Thoracic aorta (tissue), 2 donors: ENCODE measurements around the gene AP4M1. TPM values are rescaled to one million over a fixed set of nuclear protein-coding genes. Genes with fewer than 3 reads are reported as not detected.

Source experiments
- ATAC-seq: fragments of 150-250 bp; one replicate; pipeline ENCODE4 v1.8.0; 2017; ENCODE audit warnings: low read depth; ENCODE audit not compliant: insufficient number of reproducible peaks, low FRiP score
- DNase-seq: peaks from one replicate; pipeline ENCODE4 v3.0.0-alpha.2; 2020; ENCODE audit warnings: low spot score
- H3K27ac ChIP-seq, 2 donors: fragments of 200-600 bp; sonication (generic); 1 replicate in 1 of 2; 2 replicates in 1 of 2; pipeline ENCODE4 v1.5.1; 2016; ENCODE audit warnings: mild to moderate bottlenecking in 2 of 2, moderate library complexity in 2 of 2
- H3K27me3 ChIP-seq: fragments of 200-600 bp; sonication (generic); replicated peaks from 2 replicates; pipeline ENCODE4 v1.6.0; 2016; ENCODE audit warnings: mild to moderate bottlenecking; ENCODE audit not compliant: insufficient read depth
- H3K36me3 ChIP-seq: fragments of 200-600 bp; sonication (generic); one replicate; pipeline ENCODE4 v1.5.1; 2016
- H3K4me1 ChIP-seq, 2 donors: fragments of 200-600 bp; sonication (generic); 1 replicate in 1 of 2; 2 replicates in 1 of 2; pipeline versions ENCODE4 v1.5.1 to v1.6.0; 2016; ENCODE audit warnings: low read depth in 2 of 2, mild to moderate bottlenecking in 1 of 2; ENCODE audit not compliant: control insufficient read depth in 1 of 2
- H3K4me3 ChIP-seq: fragments of 200-600 bp; sonication (generic); 2 replicates; pipeline ENCODE4 v1.5.1; 2016; ENCODE audit warnings: mild to moderate bottlenecking
- H3K9me3 ChIP-seq: fragments of 200-600 bp; sonication (generic); 2 replicates; pipeline ENCODE4 v1.5.1; 2016
- total RNA-seq, 2 donors: library from RNA; depleted of rRNA; stranded (reverse); fragments of >200 nt; gene quantifications; one replicate each; pipeline versions ENCODE4 v1.1.0 to v1.2.3, GENCODE V29; 2016
- TF ChIP-seq, protein P1 (sequence below): fragments of 200-600 bp; sonication (generic); IDR thresholded peaks from one replicate; pipeline ENCODE4 v1.5.1; 2019; ENCODE audit warnings: antibody characterized with exemption

Gene AP4M1
- total RNA-seq, 2 donors from 2014 or later, result 22.3 to 23.8 TPM

DNA sequence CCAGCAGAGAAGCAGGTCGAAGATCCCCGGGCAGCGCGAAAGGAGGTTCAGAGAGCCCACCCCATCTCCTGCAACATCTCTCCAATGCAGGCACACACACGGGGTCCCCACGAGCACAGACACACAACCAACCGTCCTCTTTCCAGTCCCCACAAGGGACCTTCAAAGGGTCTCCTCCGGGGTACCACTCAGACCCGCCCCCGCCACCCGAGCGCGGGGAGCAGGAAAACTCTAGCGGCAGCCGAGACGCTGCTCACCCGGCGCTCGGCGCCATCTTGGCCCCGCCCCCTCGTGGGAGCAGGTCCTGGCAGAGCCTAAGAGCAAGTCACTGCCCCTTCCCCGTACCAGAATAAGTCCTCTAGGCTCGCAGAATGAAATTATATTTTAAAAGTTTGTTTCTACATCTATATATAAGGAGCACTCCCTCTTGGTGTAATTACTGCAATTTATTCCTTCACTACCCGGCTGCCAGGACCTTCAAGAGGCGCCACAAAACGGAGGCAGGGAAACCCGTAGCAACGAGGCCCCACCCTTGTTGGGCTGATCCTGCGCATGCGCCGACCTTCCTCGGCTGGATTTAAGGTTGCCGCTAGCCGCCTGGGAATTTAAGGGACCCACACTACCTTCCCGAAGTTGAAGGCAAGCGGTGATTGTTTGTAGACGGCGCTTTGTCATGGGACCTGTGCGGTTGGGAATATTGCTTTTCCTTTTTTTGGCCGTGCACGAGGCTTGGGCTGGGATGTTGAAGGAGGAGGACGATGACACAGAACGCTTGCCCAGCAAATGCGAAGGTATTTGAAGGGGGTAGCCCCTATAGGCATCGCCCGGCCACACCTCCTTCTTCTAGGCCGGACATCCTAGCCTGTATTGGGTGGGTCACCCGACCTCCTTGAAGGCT is 17.9 kb downstream of the AP4M1 start, which contains the start of the genes CNPY4 and TAF6:
Gene CNPY4, plus strand, starts transcription at position 563 of the 898 bp plus-strand sequence. Its CDS starts 111 bp downstream, at position 674.
Gene TAF6, minus strand, starts transcription at position 287 of the 898 bp plus-strand sequence. CDS start 5,149 bp downstream, outside the sequence.
- TF ChIP-seq, protein P1, sequence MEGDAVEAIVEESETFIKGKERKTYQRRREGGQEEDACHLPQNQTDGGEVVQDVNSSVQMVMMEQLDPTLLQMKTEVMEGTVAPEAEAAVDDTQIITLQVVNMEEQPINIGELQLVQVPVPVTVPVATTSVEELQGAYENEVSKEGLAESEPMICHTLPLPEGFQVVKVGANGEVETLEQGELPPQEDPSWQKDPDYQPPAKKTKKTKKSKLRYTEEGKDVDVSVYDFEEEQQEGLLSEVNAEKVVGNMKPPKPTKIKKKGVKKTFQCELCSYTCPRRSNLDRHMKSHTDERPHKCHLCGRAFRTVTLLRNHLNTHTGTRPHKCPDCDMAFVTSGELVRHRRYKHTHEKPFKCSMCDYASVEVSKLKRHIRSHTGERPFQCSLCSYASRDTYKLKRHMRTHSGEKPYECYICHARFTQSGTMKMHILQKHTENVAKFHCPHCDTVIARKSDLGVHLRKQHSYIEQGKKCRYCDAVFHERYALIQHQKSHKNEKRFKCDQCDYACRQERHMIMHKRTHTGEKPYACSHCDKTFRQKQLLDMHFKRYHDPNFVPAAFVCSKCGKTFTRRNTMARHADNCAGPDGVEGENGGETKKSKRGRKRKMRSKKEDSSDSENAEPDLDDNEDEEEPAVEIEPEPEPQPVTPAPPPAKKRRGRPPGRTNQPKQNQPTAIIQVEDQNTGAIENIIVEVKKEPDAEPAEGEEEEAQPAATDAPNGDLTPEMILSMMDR, result peak; percentile 27
- Histone ChIP-seq H3K36me3 (no peaks in the 10 kb centered on the region), H3K27ac (peak within 1 kb of the TSS; percentile 85 to 87)

DNA sequence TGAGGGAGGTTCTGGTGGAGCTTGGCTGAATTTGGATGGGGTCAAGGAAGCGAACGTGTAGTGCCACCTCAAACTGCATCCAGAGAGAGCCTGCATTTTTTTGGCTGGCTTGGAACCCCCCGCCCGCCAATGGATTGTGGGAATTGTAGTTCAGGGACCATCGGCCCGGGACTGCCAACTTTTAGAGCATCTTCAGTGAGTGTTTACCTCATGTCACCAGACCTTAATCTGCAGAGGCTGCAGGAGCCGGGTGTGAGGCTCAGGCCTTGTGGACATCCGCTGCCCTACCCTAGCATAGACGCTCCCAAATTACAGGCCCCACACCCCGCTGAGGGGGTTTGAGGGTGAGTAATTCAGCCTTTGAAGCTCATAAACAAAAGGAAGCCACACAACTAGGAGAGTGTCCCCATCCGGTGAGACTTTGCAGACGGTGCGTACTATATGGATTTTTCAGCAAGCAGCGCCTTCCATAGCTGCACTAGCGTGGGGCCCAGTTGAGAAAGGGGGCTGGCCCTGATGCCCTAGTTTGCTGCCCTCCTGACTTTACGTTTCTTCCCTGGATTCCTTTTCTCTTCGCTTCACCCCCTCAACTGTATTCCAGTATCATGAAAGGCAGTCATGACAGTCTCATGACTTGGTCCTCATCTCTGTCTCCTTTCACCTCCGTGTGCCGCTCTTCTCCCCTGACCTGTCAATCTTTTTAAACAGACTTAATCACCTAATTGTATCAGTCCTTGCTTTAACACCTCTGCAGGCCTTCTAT is 18.7 kb downstream of the AP4M1 start:
- H3K4me1 ChIP-seq, result peaks cover 11 to 19% of the 10 kb centered on the region in 2 donors
- DNase-seq, result no peak

More for the DNA sequence above, 17.9 kb downstream of the AP4M1 start, which contains the start of the genes CNPY4 and TAF6:
- Histone ChIP-seq H3K4me1 (peaks cover 11 to 16% of the 10 kb centered on the region in 2 donors), H3K27me3 (no peaks in the 10 kb centered on the region), H3K9me3 (no peaks in the 10 kb centered on the region), H3K4me3 (peak within 1 kb of the TSS; percentile 84)
- DNase-seq (peak; percentile 84), ATAC-seq (peak; percentile 93)

DNA sequence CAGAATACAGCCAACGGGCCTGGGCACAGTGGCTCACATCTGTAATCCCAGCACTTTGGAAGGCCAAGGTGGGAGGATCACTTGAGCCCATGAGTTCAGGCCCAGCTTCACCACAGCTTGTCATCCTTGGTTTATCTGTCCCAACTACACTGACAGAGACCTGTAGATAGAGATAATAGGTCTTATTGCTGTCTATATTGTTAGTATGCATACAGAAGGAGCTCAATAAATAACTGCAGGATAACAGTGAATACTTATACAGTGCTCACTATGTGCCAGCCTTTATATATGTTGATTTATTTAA is 19.2 kb downstream of the AP4M1 start:
- peaks cover 11 to 24% of the 10 kb centered on the region in 2 donors for H3K4me1 ChIP-seq
- peak overlapping the region; percentile 85 to 87 for H3K27ac ChIP-seq
- peak overlapping the region; percentile 84 for H3K4me3 ChIP-seq

More for the DNA sequence above, 18.7 kb downstream of the AP4M1 start:
- Histone ChIP-seq H3K27ac (peak overlapping the region; percentile 85 to 87), H3K36me3 (no peaks in the 10 kb centered on the region), H3K4me3 (peak overlapping the region; percentile 84), H3K27me3 (no peaks in the 10 kb centered on the region), H3K9me3 (no peaks in the 10 kb centered on the region)
- TF ChIP-seq, protein P1, result no peak
- peak; percentile 46 for ATAC-seq

DNA sequence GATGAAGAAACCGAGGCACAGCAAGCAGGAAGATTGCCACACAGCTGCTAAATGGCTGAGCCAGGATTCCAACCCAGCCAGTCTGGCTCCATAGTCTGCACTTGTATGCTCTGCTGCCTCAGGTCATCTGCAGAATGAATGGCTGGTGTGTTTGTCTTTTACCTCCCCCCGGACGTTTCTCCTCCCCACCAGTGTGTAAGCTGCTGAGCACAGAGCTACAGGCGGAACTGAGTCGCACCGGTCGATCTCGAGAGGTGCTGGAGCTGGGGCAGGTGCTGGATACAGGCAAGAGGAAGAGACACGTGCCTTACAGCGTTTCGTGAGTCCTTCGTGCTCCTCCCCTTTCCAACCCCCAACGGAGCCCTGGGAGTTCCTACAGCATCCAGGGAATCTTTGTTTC is 20.6 kb downstream of the AP4M1 start:
- H3K4me1 ChIP-seq, result peaks cover 15 to 34% of the 10 kb centered on the region in 2 donors
- ATAC-seq (no peak), DNase-seq (no peak)
- H3K36me3 ChIP-seq, result no peaks in the 10 kb centered on the region
- H3K4me3 ChIP-seq, result no peak overlapping the region
- H3K27ac ChIP-seq, result no peak overlapping the region
- TF ChIP-seq, protein P1, result no peak
- H3K9me3 ChIP-seq, result no peaks in the 10 kb centered on the region
- H3K27me3 ChIP-seq, result no peaks in the 10 kb centered on the region

More for the DNA sequence above, 19.2 kb downstream of the AP4M1 start:
- TF ChIP-seq, protein P1, result no peak
- Histone ChIP-seq H3K36me3 (no peaks in the 10 kb centered on the region), H3K27me3 (no peaks in the 10 kb centered on the region), H3K9me3 (no peaks in the 10 kb centered on the region)
- ATAC-seq, result no peak
- DNase-seq, result no peak

DNA sequence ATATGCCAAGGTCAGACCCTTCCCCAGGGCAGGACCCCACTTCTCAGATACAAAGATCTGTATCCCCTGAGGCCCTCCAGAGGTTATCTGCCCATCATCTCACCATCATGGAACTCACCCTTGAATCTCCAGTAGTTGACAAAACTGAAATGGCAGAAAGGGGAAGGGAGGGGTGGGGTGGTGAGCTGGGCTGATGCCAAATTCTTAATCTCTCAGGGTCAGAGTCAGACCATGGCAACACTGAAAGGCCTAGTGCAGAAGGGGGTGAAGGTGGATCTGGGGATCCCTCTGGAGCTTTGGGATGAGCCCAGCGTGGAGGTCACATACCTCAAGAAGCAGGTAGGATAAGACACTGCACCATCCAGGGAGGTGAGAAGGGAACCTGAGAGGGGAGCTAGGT is 21.1 kb downstream of the AP4M1 start:
- Histone ChIP-seq H3K36me3 (no peaks in the 10 kb centered on the region), H3K27me3 (no peaks in the 10 kb centered on the region), H3K4me3 (no peak overlapping the region), H3K9me3 (no peaks in the 10 kb centered on the region), H3K27ac (no peak overlapping the region), H3K4me1 (peaks cover 15 to 34% of the 10 kb centered on the region in 2 donors)
- no peak for DNase-seq
- TF ChIP-seq, protein P1, result no peak
- ATAC-seq, result no peak
